ENCODE measurements around the gene GALNTL6.

The GALNTL6 gene

DNA sequence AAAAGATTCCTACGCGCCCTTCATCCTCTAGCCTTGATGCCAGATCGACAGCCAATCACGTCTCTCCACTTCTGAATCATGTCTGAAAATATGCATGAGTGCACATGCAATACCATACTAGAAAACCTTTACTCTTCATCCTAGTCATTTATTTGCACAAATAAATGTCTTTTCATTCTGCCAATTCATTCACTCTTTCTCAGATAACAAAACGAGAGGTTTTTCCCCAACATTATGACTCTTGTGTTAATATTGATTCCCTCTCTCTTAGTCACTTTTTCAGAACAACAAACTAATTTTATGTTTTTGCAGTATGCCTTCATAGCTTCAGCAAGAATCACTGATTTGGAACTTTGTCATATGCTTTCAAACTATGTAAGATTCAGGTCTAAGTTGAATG lies 806.0 kb downstream of the GALNTL6 start:
- no peak for TF ChIP-seq POU2F2 (IDR thresholded peaks at IDR 0.05; ENCODE audit: low read depth, low read length)
- no peak for TF ChIP-seq POLR2AphosphoS5 (IDR thresholded peaks at IDR 0.05; ENCODE audit: low read depth, low read length)
- no peak for TF ChIP-seq POLR2A (IDR thresholded peaks at IDR 0.05; ENCODE audit: low read depth, low read length)
- no peak for TF ChIP-seq PAX5 (IDR thresholded peaks at IDR 0.05; ENCODE audit: insufficient read depth, low read length, severe bottlenecking)
- no peak for TF ChIP-seq TAF1 (IDR thresholded peaks at IDR 0.05; ENCODE audit: low read depth, low read length)
- no peak for FAIRE-seq
- no peak for DNase-seq (ENCODE audit: insufficient read length, low spot score)

GRCh38 chr4:172619798-172620197 lies 806.6 kb downstream of the GALNTL6 start:
- TF ChIP-seq TAF1 (IDR thresholded peaks at IDR 0.05; ENCODE audit: low read depth, low read length) (no peak), POLR2AphosphoS5 (IDR thresholded peaks at IDR 0.05; ENCODE audit: low read depth, low read length) (no peak), SPI1 (IDR thresholded peaks at IDR 0.05; ENCODE audit: low read depth, low read length) (no peak), PAX5 (IDR thresholded peaks at IDR 0.05; ENCODE audit: insufficient read depth, low read length, severe bottlenecking) (no peak), POLR2A (IDR thresholded peaks at IDR 0.05; ENCODE audit: low read depth, low read length) (no peak), POU2F2 (IDR thresholded peaks at IDR 0.05; ENCODE audit: low read depth, low read length) (no peak)
- FAIRE-seq (no peak), DNase-seq (ENCODE audit: insufficient read length, low spot score) (no peak)

DNA sequence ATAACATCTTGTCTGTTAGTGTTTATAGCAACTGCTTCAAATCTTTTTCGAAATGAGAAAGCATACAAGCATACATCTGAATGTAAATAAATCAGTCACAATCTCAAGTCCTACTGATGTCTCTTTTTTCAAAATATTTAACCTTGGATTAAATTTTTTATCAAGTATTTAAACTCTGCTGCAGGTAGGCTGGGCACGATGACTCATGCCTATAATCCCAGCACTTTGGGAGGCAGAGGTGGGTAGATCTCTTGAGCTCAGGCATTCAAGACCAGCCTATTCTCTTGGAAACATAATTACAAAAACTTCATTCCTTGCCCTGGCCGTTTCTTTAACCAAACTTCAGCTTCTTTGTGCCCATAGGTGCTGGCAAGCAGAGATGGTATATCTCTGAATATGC lies 815.1 kb downstream of the GALNTL6 start:
- DNase-seq (ENCODE audit: insufficient read length, low spot score) (no peak), FAIRE-seq (no peak)
- TF ChIP-seq SPI1 (IDR thresholded peaks at IDR 0.05; ENCODE audit: low read depth, low read length) (no peak), POLR2AphosphoS5 (IDR thresholded peaks at IDR 0.05; ENCODE audit: low read depth, low read length) (no peak), POLR2A (IDR thresholded peaks at IDR 0.05; ENCODE audit: low read depth, low read length) (no peak), TAF1 (IDR thresholded peaks at IDR 0.05; ENCODE audit: low read depth, low read length) (no peak), POU2F2 (IDR thresholded peaks at IDR 0.05; ENCODE audit: low read depth, low read length) (no peak), PAX5 (IDR thresholded peaks at IDR 0.05; ENCODE audit: insufficient read depth, low read length, severe bottlenecking) (no peak)

DNA sequence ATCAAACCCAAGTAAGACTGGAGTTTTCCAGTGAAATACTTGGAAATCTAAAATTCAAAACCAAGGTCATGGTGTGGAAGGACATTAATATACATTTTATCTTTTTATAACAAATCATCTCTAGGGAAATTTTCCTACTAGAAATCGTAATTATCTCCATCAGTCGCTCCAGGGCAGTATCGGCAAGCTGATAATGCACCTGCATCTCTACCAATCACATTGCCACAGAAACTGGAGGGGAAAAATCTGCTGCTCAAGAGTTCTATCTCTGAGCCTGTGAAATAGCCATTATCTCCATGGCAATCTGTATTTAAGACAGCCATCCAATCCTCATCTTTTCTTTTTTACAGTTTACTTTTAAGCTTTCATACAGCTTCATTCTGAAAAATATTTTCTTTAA lies 817.1 kb downstream of the GALNTL6 start:
- TF ChIP-seq TAF1 (IDR thresholded peaks at IDR 0.05; ENCODE audit: low read depth, low read length), result no peak
- TF ChIP-seq PAX5 (IDR thresholded peaks at IDR 0.05; ENCODE audit: insufficient read depth, low read length, severe bottlenecking), result no peak
- no peak for TF ChIP-seq POLR2A (IDR thresholded peaks at IDR 0.05; ENCODE audit: low read depth, low read length)
- TF ChIP-seq POLR2AphosphoS5 (IDR thresholded peaks at IDR 0.05; ENCODE audit: low read depth, low read length), result no peak
- TF ChIP-seq POU2F2 (IDR thresholded peaks at IDR 0.05; ENCODE audit: low read depth, low read length), result no peak
- TF ChIP-seq SPI1 (IDR thresholded peaks at IDR 0.05; ENCODE audit: low read depth, low read length), result no peak
- DNase-seq (ENCODE audit: insufficient read length, low spot score), result no peak
- FAIRE-seq, result no peak

- FAIRE-seq (no peak), DNase-seq (ENCODE audit: insufficient read length, low spot score) (no peak)
- no peak for TF ChIP-seq PAX5 (IDR thresholded peaks at IDR 0.05; ENCODE audit: insufficient read depth, low read length, severe bottlenecking)
- TF ChIP-seq POU2F2 (IDR thresholded peaks at IDR 0.05; ENCODE audit: low read depth, low read length), result no peak
- no peak for TF ChIP-seq SPI1 (IDR thresholded peaks at IDR 0.05; ENCODE audit: low read depth, low read length)
- no peak for TF ChIP-seq TAF1 (IDR thresholded peaks at IDR 0.05; ENCODE audit: low read depth, low read length)
- TF ChIP-seq POLR2A (IDR thresholded peaks at IDR 0.05; ENCODE audit: low read depth, low read length), result no peak
- TF ChIP-seq POLR2AphosphoS5 (IDR thresholded peaks at IDR 0.05; ENCODE audit: low read depth, low read length), result no peak
Measured at GRCh38 chr4:172631832-172632231, 818.6 kb downstream of the GALNTL6 start.

- DNase-seq (ENCODE audit: insufficient read length, low spot score), result no peak
- no peak for FAIRE-seq
- TF ChIP-seq POLR2AphosphoS5 (IDR thresholded peaks at IDR 0.05; ENCODE audit: low read depth, low read length), result no peak
- TF ChIP-seq PAX5 (IDR thresholded peaks at IDR 0.05; ENCODE audit: insufficient read depth, low read length, severe bottlenecking), result no peak
- TF ChIP-seq TAF1 (IDR thresholded peaks at IDR 0.05; ENCODE audit: low read depth, low read length), result no peak
- TF ChIP-seq POLR2A (IDR thresholded peaks at IDR 0.05; ENCODE audit: low read depth, low read length), result no peak
- no peak for TF ChIP-seq SPI1 (IDR thresholded peaks at IDR 0.05; ENCODE audit: low read depth, low read length)
- no peak for TF ChIP-seq POU2F2 (IDR thresholded peaks at IDR 0.05; ENCODE audit: low read depth, low read length)
Measured at GRCh38 chr4:172648471-172648870, 835.3 kb downstream of the GALNTL6 start.

- TF ChIP-seq POLR2AphosphoS5 (IDR thresholded peaks at IDR 0.05; ENCODE audit: low read depth, low read length) (no peak), SPI1 (IDR thresholded peaks at IDR 0.05; ENCODE audit: low read depth, low read length) (no peak), POLR2A (IDR thresholded peaks at IDR 0.05; ENCODE audit: low read depth, low read length) (no peak), TAF1 (IDR thresholded peaks at IDR 0.05; ENCODE audit: low read depth, low read length) (no peak), POU2F2 (IDR thresholded peaks at IDR 0.05; ENCODE audit: low read depth, low read length) (no peak), PAX5 (IDR thresholded peaks at IDR 0.05; ENCODE audit: insufficient read depth, low read length, severe bottlenecking) (no peak)
- FAIRE-seq (no peak), DNase-seq (ENCODE audit: insufficient read length, low spot score) (no peak)
Measured at GRCh38 chr4:172649143-172649542, 835.9 kb downstream of the GALNTL6 start.

DNA sequence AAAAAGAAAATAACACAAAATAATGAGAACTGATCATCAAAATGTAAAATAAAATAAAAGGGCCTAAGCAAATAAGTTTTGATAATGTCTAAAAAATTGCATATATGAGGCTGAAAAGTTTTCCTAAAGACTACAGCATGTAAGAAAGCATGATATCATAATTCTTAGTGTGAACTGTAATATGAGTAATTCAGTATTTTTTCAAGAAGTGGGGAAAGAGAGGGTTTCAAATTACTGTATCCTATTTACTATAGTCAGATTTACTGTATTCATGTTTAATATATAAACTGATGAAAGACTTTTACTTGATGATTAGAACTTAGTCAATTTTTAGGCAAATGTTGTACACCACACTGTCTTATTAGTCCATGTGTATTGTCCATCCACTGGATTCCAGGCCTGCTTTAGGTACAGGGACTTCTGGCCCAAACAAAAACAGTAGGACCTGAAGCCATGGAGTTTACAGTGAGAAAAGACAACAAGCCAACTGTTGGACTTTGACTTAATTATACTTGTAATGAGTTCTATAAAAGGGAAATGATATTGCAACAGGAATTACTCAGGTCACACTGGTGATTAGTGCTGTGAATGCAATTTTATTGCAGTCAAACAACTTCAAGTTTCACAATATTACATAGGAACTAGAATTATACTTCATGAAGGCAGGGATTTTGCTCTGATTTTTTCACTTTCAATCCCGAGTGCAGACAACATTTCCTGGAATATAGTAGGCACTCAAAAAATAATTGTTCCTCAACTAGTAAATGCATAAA lies 837.7 kb downstream of the GALNTL6 start:
- TF ChIP-seq POLR2A (IDR thresholded peaks at IDR 0.05; ENCODE audit: low read depth, low read length) (no peak), POU2F2 (IDR thresholded peaks at IDR 0.05; ENCODE audit: low read depth, low read length) (no peak), TAF1 (IDR thresholded peaks at IDR 0.05; ENCODE audit: low read depth, low read length) (no peak), POLR2AphosphoS5 (IDR thresholded peaks at IDR 0.05; ENCODE audit: low read depth, low read length) (no peak), PAX5 (IDR thresholded peaks at IDR 0.05; ENCODE audit: insufficient read depth, low read length, severe bottlenecking) (no peak), SPI1 (IDR thresholded peaks at IDR 0.05; ENCODE audit: low read depth, low read length) (no peak)
- DNase-seq (ENCODE audit: insufficient read length, low spot score) (no peak), FAIRE-seq (no peak)

DNA sequence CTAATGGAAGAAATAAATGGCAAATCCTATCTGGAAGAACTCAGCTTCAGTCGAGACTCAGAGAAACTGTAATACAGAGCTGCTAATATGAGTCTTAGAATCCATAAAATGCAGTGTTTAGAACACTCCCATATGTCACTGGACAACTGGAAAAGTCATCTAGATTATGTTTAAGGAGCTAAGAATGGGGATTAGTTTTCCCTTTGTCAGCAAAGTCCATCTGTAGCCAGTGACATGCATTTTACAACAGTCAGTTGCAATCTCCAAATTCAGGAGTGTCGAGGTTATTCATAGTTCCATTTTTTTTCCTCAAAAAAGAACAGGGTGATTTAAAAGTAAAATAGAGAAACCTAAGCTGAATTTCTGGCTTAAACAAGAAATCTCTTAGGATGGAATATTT lies 838.8 kb downstream of the GALNTL6 start:
- TF ChIP-seq SPI1 (IDR thresholded peaks at IDR 0.05; ENCODE audit: low read depth, low read length) (no peak), POU2F2 (IDR thresholded peaks at IDR 0.05; ENCODE audit: low read depth, low read length) (no peak), POLR2AphosphoS5 (IDR thresholded peaks at IDR 0.05; ENCODE audit: low read depth, low read length) (no peak), POLR2A (IDR thresholded peaks at IDR 0.05; ENCODE audit: low read depth, low read length) (no peak), PAX5 (IDR thresholded peaks at IDR 0.05; ENCODE audit: insufficient read depth, low read length, severe bottlenecking) (no peak), TAF1 (IDR thresholded peaks at IDR 0.05; ENCODE audit: low read depth, low read length) (no peak)
- DNase-seq (ENCODE audit: insufficient read length, low spot score) (no peak), FAIRE-seq (no peak)
